HG02840 (cell line): ENCODE results near the gene SLC7A11.

ENCODE experiments used
- ATAC-seq: cut with Tn5 transposase; IDR thresholded peaks from one replicate; pipeline ENCODE4 v1.9.1; 2021; ENCODE audit warnings: mild to moderate bottlenecking, moderate library complexity, moderate number of reproducible peaks; ENCODE audit not compliant: unreplicated experiment, low FRiP score

The SLC7A11 gene

DNA sequence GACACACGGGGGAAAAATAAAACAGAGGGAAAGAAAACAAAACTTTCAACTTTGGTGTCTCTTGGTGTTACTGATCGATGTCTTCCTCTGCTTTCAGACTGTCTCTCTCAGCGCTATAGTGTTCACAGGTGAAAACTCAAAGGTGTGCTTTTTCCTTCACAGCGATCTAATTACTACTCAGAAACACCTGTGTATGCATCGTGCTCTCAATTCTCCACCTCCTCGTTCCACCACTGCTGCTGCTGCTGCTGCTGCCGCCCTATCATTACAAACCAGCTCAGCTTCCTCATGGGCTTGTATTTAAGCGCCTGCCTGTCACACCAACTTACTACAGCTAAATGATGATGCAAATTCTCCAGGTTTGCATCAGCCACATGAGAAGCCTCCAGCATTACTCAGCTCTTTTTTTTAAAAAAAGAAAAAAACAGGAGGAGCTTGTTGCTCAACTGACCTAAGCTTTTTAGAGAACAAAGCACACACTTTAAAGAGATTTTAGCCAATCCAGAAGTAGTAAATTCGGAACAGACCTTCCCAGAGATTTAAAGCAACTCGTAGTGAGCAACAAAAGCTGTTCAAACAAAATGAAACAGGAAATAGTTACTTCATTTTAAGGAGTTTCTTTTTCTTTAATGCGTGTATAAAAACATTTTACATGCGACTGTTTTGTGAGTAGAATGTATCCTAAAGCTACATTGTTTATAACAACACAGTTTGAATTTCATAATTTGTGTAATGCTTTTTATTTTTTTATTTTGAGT lies at the start of gene SLC7A11:
TSS of gene SLC7A11 (minus strand) at position 274 of the 758 bp plus-strand sequence. CDS start 280 bp downstream, outside the sequence.
- peak; percentile 99 for ATAC-seq

DNA sequence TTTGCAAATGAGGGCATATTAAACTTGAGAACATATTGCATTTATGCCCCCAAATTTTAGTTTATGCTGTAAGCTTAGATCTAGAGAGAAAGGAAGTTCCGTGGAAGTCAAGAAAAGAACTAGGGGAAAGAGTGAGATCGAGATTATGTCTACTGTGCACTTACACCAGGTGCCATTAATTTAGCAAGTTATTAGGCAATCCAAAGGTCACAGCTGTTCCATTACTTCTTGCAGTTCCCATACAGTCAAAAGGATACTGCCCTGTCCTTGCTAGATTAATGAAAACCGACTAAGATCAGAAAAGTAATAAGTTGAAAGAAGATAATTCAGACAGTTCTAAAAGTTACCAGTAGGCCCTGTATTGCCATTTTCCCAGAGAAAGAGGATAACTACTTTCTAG lies 49.3 kb upstream of the SLC7A11 start:
- no peak for ATAC-seq

DNA sequence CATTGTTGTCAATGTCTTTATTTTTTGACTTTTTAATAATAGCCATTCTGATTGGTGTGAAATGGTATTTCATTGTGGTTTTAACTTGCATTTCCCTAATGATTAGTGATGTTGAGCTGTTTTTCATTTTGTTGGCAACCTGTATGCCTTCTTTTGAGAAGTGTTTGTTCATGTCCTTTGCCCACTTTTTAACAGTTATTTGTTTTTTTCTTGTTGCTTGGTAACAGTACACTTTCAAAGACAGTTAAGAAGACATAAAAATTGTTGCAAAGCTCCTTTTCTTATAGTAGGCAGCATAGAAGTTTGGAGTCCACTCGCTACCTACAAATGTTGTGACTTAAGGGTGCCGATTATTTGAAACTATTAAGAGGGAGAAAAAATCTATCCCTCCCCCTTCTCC lies 48.7 kb upstream of the SLC7A11 start:
- no peak for ATAC-seq

DNA sequence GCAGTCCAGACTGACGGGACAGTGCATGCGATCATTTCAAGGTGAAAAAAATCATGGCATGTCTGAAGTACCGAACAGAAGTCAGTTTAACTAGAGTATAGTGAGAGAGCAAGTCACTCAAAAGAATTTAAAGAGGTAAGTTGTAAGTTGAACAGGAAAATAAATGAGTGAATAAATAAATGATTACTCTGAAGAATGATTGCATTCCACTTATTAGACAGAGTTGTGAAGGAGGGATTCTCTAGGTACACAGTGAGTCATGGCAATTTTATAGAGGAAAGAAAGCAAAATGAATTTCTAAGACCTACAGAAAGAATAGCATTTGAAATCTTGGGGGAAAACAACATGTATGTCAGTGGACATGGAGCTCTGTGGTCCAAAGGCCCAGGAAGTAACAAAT lies 37.1 kb upstream of the SLC7A11 start:
- ATAC-seq, result no peak

DNA sequence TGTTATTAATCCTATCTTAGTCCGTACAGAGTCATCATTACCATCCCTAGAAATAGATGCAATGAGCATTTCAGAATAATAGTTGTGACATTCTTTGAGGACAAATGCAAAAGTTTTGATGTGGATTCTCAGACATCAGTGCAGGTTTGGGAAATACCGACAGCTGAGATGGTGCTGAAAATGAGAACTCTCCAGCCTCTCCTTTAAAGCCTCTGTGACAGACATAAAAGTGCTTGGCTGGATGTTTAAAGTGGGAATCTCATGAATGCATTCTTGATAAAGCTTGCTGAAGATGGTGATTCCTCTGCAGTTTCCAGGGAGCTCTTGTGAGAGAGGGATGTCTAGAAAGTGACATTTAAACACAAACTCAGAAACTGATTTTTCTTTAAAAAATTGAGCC lies 35.0 kb upstream of the SLC7A11 start:
- no peak for ATAC-seq

DNA sequence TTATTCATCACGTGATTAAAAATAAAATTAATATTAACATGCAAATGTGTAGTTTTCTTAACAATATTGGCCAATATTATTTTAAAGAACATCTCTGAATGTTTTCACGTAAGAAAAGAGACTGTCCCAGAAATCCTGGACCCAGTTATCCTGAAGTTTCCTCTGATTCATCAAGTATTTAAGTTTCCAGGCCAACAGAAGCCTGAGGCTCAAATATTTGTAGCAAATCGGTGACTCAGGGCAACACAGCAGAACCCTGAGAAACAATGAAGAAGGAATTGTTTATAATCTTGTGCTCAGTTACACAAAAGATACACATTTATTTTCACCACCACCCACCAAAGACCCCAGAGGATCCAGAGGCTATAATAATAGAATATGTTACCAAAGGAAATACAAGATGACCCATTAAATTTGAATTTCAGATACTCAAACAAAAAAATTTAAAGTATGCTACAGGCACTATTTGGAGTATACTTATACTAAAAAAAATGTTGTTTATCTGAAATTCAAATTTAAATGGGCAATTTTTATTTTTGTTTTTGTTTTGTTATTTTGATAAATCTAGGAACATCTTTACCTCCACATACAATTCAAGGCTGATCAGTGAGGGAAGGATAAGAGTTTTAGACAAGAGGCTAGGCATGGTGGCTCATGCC lies 33.9 kb upstream of the SLC7A11 start:
- ATAC-seq, result no peak

DNA sequence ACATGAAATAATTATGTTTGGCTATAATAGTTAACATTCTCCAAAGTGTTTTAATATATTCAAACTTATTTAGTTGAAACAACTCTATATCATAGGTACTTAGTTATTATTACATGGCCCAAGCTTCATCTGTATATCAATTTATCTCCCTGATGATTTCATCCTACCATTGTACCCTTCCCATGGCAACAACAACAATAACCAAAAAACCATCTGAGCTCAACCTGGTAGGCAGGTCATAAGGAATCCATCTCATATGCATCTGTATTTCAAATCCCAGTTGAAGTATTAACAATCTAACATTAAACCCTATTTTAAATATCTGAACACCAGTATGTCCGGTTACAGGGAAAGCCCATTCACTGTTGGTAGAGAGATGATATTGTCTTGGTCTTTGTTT lies 33.1 kb upstream of the SLC7A11 start:
- ATAC-seq, result no peak

DNA sequence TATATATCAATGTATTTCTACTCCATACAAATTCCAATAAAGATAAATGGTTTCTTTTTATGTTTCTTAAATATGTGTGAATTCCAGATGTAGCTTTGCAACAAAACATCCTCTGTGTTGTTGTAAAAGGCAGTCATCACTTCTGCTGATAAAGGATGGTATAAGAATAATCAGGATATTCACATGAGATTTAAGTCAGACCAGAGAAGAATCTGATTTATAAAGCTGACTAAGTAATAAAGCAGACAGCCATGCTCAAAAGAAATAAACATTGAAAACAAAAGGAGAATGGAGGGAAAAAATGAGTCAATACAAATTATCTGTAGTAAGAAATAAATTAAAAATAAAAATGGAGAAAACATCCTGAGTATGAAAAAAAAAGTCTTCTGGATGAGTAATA lies 27.0 kb upstream of the SLC7A11 start:
- ATAC-seq, result no peak

DNA sequence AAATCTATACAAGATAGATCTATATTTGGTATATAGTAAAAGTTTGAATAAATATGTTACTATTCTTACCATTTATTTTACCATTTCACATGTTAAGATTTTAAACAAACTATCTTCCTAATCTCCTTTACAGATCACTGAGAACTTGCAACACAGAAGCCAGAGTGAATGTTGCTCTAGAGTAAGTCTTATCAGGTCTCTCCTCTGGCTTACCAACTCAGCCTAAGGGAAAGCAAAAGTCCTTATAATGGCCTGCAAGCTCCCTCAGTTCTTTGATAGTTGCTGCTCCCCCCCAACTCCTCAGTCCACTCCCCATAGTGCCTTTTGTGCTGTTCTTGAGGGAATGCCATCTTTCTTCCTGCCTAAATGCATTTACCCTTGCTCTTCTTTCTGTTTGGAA lies 25.7 kb upstream of the SLC7A11 start:
- ATAC-seq, result no peak

DNA sequence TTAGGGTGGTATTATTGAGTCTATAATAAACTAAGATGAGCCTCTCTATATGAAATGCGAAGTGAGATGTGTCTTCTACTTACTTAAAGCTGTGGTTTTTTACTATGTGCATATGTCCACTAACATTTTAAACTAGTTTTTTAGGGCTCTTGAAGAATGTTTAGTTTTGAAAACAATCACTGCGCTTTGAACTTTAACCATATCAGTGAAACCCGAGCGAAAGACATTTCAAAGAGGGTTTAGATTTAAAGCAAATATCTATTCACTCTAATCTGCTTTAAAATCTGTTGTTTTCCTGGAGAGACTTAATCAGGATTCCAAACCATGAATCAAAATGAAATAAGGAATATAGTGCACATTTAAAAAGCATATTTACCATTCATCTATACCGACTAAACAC lies 24.8 kb upstream of the SLC7A11 start:
- no peak for ATAC-seq

DNA sequence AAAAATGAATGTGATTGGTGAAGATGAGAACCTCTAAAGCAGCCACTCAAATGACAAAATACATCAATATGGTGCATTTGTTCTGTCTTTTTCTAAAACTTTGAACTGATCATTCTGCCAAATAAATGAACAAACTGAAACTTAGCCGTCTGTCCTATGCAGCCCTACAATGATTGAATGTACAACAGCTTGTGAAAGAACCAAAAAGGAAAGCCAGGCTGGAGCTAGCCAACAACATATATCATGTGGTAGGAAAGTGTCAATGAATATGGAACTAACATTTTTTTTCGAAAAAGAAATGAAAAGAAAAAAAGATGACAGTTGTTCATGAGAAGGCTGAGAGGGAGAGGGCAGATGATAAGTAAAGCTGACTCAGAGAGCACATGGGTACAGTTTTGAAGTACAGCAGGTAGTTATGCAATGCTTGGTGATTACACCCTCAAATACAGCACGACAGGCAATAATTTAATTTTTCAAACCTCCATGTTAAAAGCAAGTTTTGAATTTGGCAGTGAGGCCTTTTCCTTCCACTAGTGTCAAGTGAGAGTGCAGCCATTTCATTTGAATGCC lies 21.2 kb upstream of the SLC7A11 start:
- no peak for ATAC-seq

DNA sequence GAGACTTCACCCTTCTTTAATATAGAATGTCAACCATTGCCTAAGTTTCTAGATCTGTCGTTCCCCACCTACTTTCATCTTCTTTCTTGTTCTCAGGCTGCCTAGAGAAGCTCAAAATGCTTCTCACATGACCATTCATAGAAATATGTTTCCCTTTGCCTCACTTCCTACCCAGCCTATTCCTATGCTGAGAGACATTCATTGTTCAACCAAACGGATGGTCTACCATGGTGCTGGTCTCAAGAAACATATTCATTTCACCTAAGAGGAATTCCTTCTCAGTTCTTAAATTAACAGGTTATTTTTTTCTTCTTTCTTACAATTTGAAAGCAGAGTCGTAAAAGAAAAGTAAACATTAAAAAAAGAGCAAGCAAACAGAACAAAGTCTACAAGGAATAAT lies 20.3 kb upstream of the SLC7A11 start:
- no peak for ATAC-seq

DNA sequence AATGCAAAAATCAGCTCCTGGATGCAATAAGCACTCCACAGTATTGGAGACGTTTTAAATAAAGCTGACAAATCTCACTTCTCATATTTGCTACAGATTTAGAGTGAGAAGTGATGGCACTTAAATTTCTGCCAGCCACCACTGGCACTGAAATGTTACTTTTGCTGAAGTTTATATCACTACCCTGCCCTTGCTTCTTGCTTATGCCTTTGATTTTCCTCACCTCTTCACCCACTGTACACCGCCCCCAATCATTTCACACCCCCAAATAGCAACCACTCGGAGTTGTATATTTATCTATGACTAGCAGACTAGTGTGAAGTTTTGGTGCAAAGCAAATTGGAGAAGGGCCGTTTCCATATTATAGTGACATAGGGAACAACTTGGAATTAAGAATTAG lies 19.9 kb upstream of the SLC7A11 start:
- no peak for ATAC-seq

DNA sequence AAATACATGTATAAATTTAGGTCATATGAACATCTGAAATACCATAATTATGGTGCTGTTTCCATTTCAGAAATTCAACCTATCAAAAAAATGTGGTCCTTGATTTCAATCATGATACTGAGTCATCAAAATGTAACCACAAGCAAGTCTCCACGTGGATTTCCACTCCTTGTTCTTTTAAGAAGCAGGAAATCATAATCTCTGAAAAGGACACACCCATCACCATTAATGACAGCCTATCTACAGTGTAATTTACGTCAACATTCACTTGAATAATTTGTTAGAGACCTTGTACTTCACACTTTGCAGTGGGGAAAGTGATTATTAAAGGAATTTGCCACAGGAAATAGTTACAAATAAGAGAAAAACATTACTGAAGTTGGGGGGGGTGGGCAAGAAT lies 17.7 kb upstream of the SLC7A11 start:
- ATAC-seq, result no peak

DNA sequence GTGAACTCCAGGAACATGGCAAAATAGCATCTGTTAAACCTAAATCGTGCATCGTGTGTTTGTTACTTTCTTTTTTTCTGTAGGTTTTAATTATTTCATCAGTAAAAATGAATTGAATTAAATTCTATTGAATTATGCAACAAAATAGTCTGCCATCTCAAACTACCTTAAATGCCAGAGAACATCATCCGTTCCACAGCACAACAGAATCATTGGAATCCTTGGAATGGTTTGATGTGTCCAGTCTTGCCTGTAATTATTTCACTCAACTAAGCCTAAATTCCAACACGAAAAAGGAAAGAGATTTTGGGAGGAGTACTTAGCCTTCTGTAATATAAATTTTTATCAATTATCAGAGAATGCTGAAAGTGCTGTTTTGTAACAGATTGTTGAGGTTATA lies 17.1 kb upstream of the SLC7A11 start:
- no peak for ATAC-seq

DNA sequence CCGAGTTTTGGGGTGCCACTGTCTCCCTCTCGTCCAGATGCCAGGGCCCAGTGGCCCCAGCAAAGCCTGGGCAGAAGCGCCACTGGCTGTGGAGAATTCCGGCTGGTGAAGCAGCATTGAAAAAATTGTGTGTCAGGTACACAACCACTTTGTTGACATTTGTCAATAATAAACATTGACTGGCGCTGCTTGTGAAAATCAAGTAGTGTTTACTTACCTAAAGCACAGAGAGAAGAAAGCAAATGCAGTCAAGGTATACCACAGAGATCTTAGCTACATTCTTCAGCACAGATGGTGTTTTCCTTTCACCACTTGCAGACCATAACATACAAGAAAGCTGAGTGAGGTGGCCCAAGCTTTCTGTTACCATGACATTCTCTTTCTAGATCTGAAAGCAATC lies 14.5 kb upstream of the SLC7A11 start:
- ATAC-seq, result no peak

DNA sequence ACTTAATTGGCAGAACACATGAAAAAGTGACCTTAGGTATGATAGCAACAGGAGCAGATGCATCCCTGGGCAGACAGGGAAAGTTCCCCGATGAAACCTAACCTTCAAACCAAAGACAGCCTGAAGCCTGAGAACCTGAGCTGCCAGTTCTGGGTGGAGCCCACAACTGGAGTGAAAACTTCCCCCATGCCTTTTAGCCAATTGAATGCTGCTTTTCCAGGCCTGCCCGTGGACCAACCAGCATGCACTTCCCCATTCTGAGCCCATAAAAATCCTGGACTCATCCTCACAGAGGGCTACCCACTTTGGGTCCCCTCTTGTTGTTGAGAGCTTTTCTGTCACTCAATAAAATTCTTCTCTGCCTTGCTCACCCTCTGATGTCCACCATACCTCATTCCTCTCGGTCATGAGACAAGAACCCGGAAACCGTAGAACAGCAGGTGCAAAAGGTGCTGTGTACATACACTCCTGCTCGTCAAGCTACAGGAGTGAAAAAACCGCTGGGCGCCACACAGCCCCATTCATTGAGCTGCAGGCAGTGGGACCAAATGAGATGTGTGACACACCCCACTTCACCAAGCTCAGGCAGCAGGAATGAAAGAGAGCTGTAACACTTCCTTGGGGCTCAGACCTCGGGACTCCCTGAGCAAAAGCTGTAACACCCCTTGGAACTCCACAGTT lies 13.9 kb upstream of the SLC7A11 start:
- no peak for ATAC-seq

DNA sequence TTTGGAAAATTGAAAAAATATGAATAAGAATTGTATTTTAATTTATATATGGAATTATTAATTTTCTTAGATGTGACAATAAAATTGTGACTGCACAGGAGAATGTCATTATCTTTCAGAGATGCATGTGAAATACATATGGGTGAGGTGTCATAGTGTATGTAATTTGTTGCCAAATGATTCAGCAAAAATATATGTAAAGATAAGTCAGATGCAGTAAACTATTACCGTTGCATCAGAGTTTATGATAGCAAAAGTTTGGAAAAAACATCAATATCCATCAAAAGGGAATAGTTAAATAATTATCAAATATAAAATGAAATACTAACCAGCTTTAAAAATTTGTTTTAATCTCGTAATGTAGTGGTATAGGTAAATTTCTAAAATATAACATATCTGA lies 10.4 kb upstream of the SLC7A11 start:
- no peak for ATAC-seq

DNA sequence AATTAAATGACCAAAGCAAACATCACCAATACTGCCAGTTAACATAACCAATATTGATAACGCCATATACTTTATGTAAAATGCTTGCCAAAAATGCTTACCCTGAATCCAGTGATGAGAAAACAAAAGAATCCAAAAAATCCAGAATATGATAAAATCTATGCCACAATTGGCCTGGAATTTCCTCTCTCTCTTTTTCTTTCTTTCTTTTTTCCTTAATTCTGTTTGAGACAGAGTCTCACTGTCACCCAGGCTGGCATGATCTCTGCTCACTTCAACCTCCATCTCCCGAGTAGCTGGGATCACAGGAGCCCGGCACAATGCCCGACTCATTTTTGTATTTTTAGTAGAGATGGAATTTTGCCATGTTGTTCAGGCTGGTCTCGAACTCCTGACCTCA lies 9.8 kb upstream of the SLC7A11 start:
- ATAC-seq, result no peak

DNA sequence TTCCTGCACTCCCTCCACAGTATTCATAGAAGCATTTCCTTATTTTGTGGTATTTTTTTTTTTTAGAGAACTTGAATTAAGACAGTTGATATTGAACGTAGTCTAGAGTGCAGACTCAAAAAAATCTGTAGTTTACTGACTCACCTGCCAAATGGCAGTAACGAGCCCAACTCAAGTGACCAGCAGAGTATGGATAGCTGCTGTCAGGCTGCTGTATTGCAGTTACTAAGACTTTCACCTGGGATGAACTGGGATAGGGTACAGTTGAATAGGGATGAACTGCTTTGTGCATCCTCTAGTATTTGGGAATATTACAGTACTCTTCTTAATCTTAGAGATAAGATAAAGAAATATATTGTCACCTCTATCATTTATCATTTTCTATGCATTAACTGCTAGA lies 7.0 kb upstream of the SLC7A11 start:
- ATAC-seq, result no peak

DNA sequence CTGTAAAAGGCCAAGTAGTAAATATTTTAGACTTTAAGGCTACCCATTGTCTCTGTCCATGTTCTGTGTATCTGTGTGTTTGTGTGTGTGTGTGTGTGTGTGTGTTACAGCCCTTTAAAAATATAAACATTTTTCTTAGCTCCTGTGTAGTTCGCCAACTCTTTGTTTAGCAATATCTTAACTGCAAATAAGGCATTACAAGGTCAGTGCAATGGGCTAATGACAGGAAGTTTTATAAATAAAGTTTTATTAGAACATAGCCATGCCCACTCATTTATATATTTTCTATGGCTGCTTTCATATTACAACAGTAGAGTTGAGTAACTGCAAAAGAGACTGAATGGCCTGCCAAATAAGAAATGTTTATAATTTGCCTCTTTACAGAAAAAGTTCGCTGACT lies 5.9 kb upstream of the SLC7A11 start:
- no peak for ATAC-seq
